GM23338 (cell line): ENCODE measurements around the gene ACYP1. TPM values are rescaled to one million over a fixed set of nuclear protein-coding genes. Genes with fewer than 3 reads are reported as not detected.

Experiments
- ATAC-seq: fragments of 200-7000 bp; cut with Tn5 transposase; 3 replicates; pipeline ENCODE4 v1.9.1; 2020
- DNase-seq: peaks from one replicate; pipeline ENCODE4 v3.0.0-alpha.2; 2015; ENCODE audit warnings: low spot score
- H2AFZ ChIP-seq: fragments of 200-600 bp; sonication (generic); 2 replicates; pipeline ENCODE4 v1.8.0; 2016; ENCODE audit warnings: antibody characterized with exemption, mild to moderate bottlenecking, moderate library complexity
- H3F3A ChIP-seq: fragments of 200-600 bp; sonication (generic); replicated peaks from 2 replicates; pipeline ENCODE4 v1.8.0; 2017; ENCODE audit warnings: antibody characterized with exemption, mixed run types, low read depth
- H3K27ac ChIP-seq: fragments of 200-600 bp; sonication (generic); 2 replicates; pipeline ENCODE4 v1.6.1; 2016; ENCODE audit warnings: low read depth
- H3K27me3 ChIP-seq: fragments of 200-600 bp; sonication (generic); 2 replicates; pipeline ENCODE4 v1.8.0; 2016; ENCODE audit warnings: mild to moderate bottlenecking, mixed run types, moderate library complexity; ENCODE audit not compliant: insufficient read depth
- H3K36me3 ChIP-seq: fragments of 200-600 bp; sonication (generic); 2 replicates; pipeline ENCODE4 v1.8.0; 2016; ENCODE audit warnings: mild to moderate bottlenecking; ENCODE audit not compliant: insufficient read depth
- H3K4me1 ChIP-seq: fragments of 200-600 bp; sonication (generic); 2 replicates; pipeline ENCODE4 v1.8.0; 2016; ENCODE audit warnings: mild to moderate bottlenecking, moderate library complexity; ENCODE audit not compliant: insufficient read depth
- H3K4me2 ChIP-seq: fragments of 200-600 bp; sonication (generic); 2 replicates; pipeline ENCODE4 v1.7.1; 2017; ENCODE audit warnings: mixed run types
- H3K4me3 ChIP-seq: fragments of 200-600 bp; sonication (generic); 2 replicates; pipeline ENCODE4 v1.6.1; 2016; ENCODE audit warnings: mixed run types
- H3K79me2 ChIP-seq: fragments of 200-600 bp; sonication (generic); replicated peaks from 2 replicates; pipeline ENCODE4 v1.8.0; 2017; ENCODE audit warnings: mild to moderate bottlenecking; ENCODE audit not compliant: insufficient read depth
- H3K9me2 ChIP-seq: fragments of 200-600 bp; sonication (generic); 2 replicates; pipeline ENCODE4 v1.8.0; 2017; ENCODE audit not compliant: insufficient read depth
- H4K20me1 ChIP-seq: fragments of 200-600 bp; sonication (generic); replicated peaks from 2 replicates; pipeline ENCODE4 v1.8.0; 2017; ENCODE audit warnings: mild to moderate bottlenecking; ENCODE audit not compliant: insufficient read depth
- H3K27ac Mint-ChIP-seq: 2 replicates; pipeline ENCODE4 v1.8.0; 2020; ENCODE audit warnings: inconsistent platforms, mild to moderate bottlenecking, moderate library complexity, mixed read lengths
- H3K27me3 Mint-ChIP-seq: 3 replicates; pipeline ENCODE4 v1.8.0; 2022; ENCODE audit warnings: low read depth, mild to moderate bottlenecking, moderate library complexity, mixed read lengths, inconsistent platforms; ENCODE audit not compliant: insufficient read depth, poor library complexity
- H3K36me3 Mint-ChIP-seq: 3 replicates; pipeline ENCODE4 v1.8.0; 2021; ENCODE audit warnings: low read depth, mild to moderate bottlenecking, inconsistent platforms, moderate library complexity, mixed read lengths
- H3K4me1 Mint-ChIP-seq: 3 replicates; pipeline ENCODE4 v1.8.0; 2020; ENCODE audit warnings: mild to moderate bottlenecking, inconsistent platforms, mixed read lengths
- H3K4me3 Mint-ChIP-seq: 3 replicates; pipeline ENCODE4 v1.8.0; 2021; ENCODE audit warnings: moderate library complexity, mild to moderate bottlenecking, inconsistent platforms, mixed read lengths
- H3K9me3 Mint-ChIP-seq: 3 replicates; pipeline ENCODE4 v1.8.0; 2020; ENCODE audit warnings: moderate library complexity, mild to moderate bottlenecking, inconsistent platforms, mixed read lengths
- CREB1 ChIP-seq: fragments of 250-450 bp; sonication (Bioruptor Pico); IDR thresholded peaks from 2 replicates; pipeline ENCODE4 v1.5.0; 2020; ENCODE audit warnings: low read depth, mild to moderate bottlenecking, moderate library complexity
- EZH2 ChIP-seq: fragments of 200-600 bp; sonication (generic); IDR thresholded peaks from one replicate; pipeline ENCODE4 v1.8.0; 2017; ENCODE audit warnings: antibody characterized with exemption, mild to moderate bottlenecking, low read depth; ENCODE audit not compliant: unreplicated experiment
- JUNB ChIP-seq: IDR thresholded peaks from one replicate; pipeline ENCODE4 v1.6.1; 2016; ENCODE audit warnings: antibody characterized with exemption; ENCODE audit not compliant: unreplicated experiment
- POLR2AphosphoS5 ChIP-seq: IDR thresholded peaks from 2 replicates; pipeline ENCODE4 v1.6.1; 2016; ENCODE audit warnings: antibody characterized with exemption, low read depth
- ZNF331 ChIP-seq: fragments of 250-450 bp; sonication (Bioruptor Pico); IDR thresholded peaks from 2 replicates; pipeline ENCODE4 v1.5.0; 2020; ENCODE audit warnings: low read depth, mild to moderate bottlenecking, moderate library complexity
- ZNF462 ChIP-seq: fragments of 250-450 bp; sonication (Bioruptor Pico); IDR thresholded peaks from 2 replicates; pipeline ENCODE4 v1.5.0; 2020; ENCODE audit warnings: mild to moderate bottlenecking, moderate library complexity
- polyA plus RNA-seq: library from polyadenylated mRNA; unstranded; fragments of >200 nt; fragmentation: Nextera tagmentation; extraction: Ambion mirVana; gene quantifications from 2 replicates; pipeline ENCODE4 v1.2.1, GENCODE V29; 2016
- total RNA-seq: library from RNA; depleted of rRNA; stranded (reverse); fragments of >200 nt; shearing (Covaris generic); gene quantifications from 2 replicates; pipeline ENCODE4 v1.2.3, GENCODE V29; 2014

Gene ACYP1
- total and polyA plus RNA-seq, 2 experiments from 2014 or later, result 18.4 to 104 TPM

DNA sequence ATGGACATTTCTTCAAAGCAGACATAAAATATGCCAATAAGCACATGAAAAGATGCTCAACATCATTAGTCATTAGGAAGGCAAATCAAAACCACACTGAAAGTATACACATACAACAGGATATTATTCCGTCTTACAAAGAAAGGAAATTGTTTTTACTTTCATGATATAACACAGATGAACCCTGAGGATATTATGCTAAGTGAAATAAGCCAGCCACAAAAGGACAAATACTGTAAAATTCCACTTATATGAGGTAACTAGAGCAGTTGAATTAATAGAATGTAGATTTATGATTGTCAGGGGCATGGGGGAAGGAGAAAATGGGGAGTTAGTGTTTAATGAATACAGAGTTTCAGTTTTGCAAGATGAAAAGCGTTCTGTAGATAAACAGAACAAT is 4.2 kb downstream of the ACYP1 start:
- no peak for TF ChIP-seq EZH2
- TF ChIP-seq POLR2AphosphoS5, result no peak
- H3K4me1 ChIP-seq, result peaks cover 9% of the 10 kb centered on the region; the same call in 1 of the 2 replicates
- H3K4me2 ChIP-seq, result no peak overlapping the region
- Mint-ChIP-seq H3K4me3 (no peak overlapping the region), H3K36me3 (peaks cover 30% of the 10 kb centered on the region), H3K27ac (no peak overlapping the region), H3K27me3 (peaks cover 4% of the 10 kb centered on the region), H3K9me3 (peaks cover 8% of the 10 kb centered on the region; the same call in 2 of the 3 replicates), H3K4me1 (peaks cover 4% of the 10 kb centered on the region; the same call in 2 of the 3 replicates)
- ATAC-seq (no peak), DNase-seq (no peak)
- H3K4me3 ChIP-seq, result no peak overlapping the region
- peaks cover 8% of the 10 kb centered on the region; the same call in 1 of the 2 replicates for H3K36me3 ChIP-seq
- H3K27me3 ChIP-seq, result no peaks in the 10 kb centered on the region
- H2AFZ ChIP-seq, result no peak overlapping the region
- H3K79me2 ChIP-seq, result peaks cover 32% of the 10 kb centered on the region
- no peaks in the 10 kb centered on the region for H3F3A ChIP-seq
- no peak overlapping the region for H3K27ac ChIP-seq
- H4K20me1 ChIP-seq, result no peaks in the 10 kb centered on the region; the same call in 1 of the 2 replicates
- no peaks in the 10 kb centered on the region for H3K9me2 ChIP-seq

DNA sequence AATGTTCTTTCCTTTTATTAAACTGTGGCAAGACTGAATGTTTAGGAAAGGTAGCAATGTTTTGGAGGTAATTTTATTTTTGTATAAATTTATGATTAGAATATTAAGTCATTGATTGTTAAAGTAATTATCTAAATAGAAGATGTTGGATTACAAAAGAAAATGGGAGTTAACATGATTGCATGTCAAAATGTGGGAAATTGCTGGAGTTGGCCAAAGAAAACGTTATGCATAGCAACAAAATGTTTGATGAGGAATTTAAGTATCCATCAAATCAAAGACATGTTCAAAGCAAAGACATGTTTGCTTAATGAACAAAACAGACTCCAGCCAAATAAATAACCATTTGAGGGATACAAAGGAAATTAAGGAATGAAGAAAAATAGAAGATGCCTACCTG is 9.4 kb downstream of the ACYP1 start:
- Mint-ChIP-seq H3K27me3 (peaks cover 5% of the 10 kb centered on the region), H3K9me3 (no peaks in the 10 kb centered on the region; the same call in 1 of the 3 replicates), H3K4me3 (no peak overlapping the region), H3K4me1 (no peaks in the 10 kb centered on the region; the same call in 2 of the 3 replicates), H3K27ac (no peak overlapping the region), H3K36me3 (peaks cover 12% of the 10 kb centered on the region)
- H3K79me2 ChIP-seq, result peaks cover 3% of the 10 kb centered on the region
- no peak overlapping the region for H2AFZ ChIP-seq
- no peaks in the 10 kb centered on the region for H3K27me3 ChIP-seq
- TF ChIP-seq CREB1 (CRISPR knock-in tag) (no peak), POLR2AphosphoS5 (no peak), ZNF331 (CRISPR knock-in tag) (no peak), JUNB (no peak), ZNF462 (CRISPR knock-in tag) (no peak)
- no peaks in the 10 kb centered on the region for H3F3A ChIP-seq
- no peaks in the 10 kb centered on the region; the same call in 1 of the 2 replicates for H4K20me1 ChIP-seq
- no peak for DNase-seq
- H3K4me2 ChIP-seq, result no peak overlapping the region
- no peaks in the 10 kb centered on the region for H3K4me1 ChIP-seq
- H3K27ac ChIP-seq, result no peak overlapping the region
- H3K9me2 ChIP-seq, result no peaks in the 10 kb centered on the region
- ATAC-seq, result no peak
- H3K4me3 ChIP-seq, result no peak overlapping the region
- H3K36me3 ChIP-seq, result no peaks in the 10 kb centered on the region
